Breast epithelium (tissue), 3 donors: ENCODE results near the gene KRTAP10-5.
"Not testable (repeated sequence)": the region's sequence is repeated elsewhere in the genome, so short reads cannot be mapped to it uniquely, and the experiment has no call there.

Source experiments
- POLR2A ChIP-seq: fragments of 450-650 bp; IDR thresholded peaks from one replicate; pipeline ENCODE4 v1.6.1; 2016; ENCODE audit warnings: antibody characterized with exemption, mild to moderate bottlenecking, moderate library complexity
- TF ChIP-seq, protein P1 (sequence below), 3 donors: fragments of 450-650 bp; IDR thresholded peaks; one replicate each; pipeline ENCODE4 v1.5.1; 2016 to 2017; ENCODE audit warnings: antibody characterized with exemption in 3 of 3, mild to moderate bottlenecking in 3 of 3, moderate library complexity in 3 of 3

DNA sequence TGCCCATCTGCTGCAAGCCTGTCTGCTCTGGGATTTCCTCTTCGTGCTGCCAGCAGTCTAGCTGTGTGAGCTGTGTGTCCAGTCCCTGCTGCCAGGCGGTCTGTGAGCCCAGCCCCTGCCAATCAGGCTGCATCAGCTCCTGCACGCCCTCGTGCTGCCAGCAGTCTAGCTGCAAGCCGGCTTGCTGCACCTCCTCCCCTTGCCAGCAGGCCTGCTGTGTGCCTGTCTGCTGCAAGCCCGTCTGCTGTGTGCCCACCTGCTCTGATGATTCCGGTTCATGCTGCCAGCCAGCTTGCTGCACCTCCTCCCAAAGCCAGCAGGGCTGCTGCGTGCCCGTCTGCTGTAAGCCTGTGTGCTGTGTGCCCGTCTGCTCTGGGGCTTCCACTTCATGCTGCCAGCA, 20.7 kb upstream of the KRTAP10-5 start:
- not testable (repeated sequence) for TF ChIP-seq POLR2A
- TF ChIP-seq, protein P1, sequence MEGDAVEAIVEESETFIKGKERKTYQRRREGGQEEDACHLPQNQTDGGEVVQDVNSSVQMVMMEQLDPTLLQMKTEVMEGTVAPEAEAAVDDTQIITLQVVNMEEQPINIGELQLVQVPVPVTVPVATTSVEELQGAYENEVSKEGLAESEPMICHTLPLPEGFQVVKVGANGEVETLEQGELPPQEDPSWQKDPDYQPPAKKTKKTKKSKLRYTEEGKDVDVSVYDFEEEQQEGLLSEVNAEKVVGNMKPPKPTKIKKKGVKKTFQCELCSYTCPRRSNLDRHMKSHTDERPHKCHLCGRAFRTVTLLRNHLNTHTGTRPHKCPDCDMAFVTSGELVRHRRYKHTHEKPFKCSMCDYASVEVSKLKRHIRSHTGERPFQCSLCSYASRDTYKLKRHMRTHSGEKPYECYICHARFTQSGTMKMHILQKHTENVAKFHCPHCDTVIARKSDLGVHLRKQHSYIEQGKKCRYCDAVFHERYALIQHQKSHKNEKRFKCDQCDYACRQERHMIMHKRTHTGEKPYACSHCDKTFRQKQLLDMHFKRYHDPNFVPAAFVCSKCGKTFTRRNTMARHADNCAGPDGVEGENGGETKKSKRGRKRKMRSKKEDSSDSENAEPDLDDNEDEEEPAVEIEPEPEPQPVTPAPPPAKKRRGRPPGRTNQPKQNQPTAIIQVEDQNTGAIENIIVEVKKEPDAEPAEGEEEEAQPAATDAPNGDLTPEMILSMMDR (IDR thresholded peaks at IDR 0.05), result not testable (repeated sequence)
